HEK293T (cell line): ENCODE measurements around the gene PANK4.

Experiments used
- BHLHE40 ChIP-seq: fragments of 450-650 bp; IDR thresholded peaks from 2 replicates; pipeline ENCODE4 v1.6.1; 2016; ENCODE audit warnings: mild to moderate bottlenecking, moderate library complexity, borderline replicate concordance
- CTBP1 ChIP-seq: fragments of 450-650 bp; IDR thresholded peaks from 2 replicates; pipeline ENCODE4 v1.6.1; 2016; ENCODE audit warnings: borderline replicate concordance
- ELF4 ChIP-seq: fragments of 450-650 bp; IDR thresholded peaks from 2 replicates; pipeline ENCODE4 v1.6.1; 2017; ENCODE audit warnings: antibody characterized with exemption
- FOXM1 ChIP-seq: fragments of 450-650 bp; IDR thresholded peaks from 2 replicates; pipeline ENCODE4 v1.6.1; 2017; ENCODE audit warnings: mild to moderate bottlenecking, borderline replicate concordance
- HDGF ChIP-seq: fragments of 450-650 bp; IDR thresholded peaks from 2 replicates; pipeline ENCODE4 v1.6.1; 2017; ENCODE audit warnings: antibody characterized with exemption, borderline replicate concordance
- LEF1 ChIP-seq: fragments of 450-650 bp; IDR thresholded peaks from 2 replicates; pipeline ENCODE4 v1.6.1; 2017; ENCODE audit warnings: mild to moderate bottlenecking, borderline replicate concordance
- NFRKB ChIP-seq: fragments of 450-650 bp; IDR thresholded peaks from 2 replicates; pipeline ENCODE4 v1.6.1; 2016; ENCODE audit warnings: mild to moderate bottlenecking, moderate library complexity
- SP1 ChIP-seq: fragments of 450-650 bp; IDR thresholded peaks from 2 replicates; pipeline ENCODE4 v1.6.1; 2017
- TF ChIP-seq, protein P1 (sequence below): fragments of 450-650 bp; IDR thresholded peaks from 2 replicates; pipeline ENCODE4 v1.6.1; 2016

DNA sequence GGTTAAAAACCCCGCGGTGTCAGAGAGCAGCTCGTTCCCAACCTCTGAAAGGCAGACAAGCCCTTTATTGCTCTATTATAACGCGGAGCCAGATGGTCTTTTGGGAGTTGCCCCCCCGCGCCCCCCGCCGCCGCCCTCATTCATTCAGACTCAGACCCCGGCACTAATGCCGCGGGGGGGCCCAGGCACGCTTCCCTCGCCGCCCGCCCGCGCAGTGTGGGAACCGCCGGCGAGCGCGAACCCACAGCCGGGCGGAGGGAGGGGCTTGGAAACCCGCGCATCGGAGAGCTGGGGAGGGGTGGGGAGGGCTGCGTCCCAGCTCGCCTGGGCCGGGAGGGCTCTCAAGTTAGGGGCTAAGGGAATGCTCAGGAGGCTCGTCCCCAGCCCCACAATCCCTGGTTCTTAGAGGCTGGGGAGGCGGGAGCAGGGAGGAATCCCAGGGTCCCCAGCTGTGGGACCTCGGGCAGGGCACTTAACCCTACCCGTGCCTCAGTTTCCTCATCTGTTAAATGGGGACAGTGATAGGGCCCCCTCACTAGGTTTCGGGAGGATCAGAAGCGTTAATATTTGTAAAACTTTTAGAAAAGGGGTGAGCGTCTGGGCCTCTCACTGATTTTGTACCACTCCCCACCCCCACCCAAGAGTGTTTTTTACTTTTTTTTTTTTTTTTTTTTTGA is 14.6 kb upstream of the PANK4 start:
- TF ChIP-seq BHLHE40 (no peak), ELF4 (no peak), HDGF (no peak), CTBP1 (no peak), NFRKB (no peak), LEF1 (no peak), SP1 (no peak), FOXM1 (no peak)
- TF ChIP-seq, protein P1, sequence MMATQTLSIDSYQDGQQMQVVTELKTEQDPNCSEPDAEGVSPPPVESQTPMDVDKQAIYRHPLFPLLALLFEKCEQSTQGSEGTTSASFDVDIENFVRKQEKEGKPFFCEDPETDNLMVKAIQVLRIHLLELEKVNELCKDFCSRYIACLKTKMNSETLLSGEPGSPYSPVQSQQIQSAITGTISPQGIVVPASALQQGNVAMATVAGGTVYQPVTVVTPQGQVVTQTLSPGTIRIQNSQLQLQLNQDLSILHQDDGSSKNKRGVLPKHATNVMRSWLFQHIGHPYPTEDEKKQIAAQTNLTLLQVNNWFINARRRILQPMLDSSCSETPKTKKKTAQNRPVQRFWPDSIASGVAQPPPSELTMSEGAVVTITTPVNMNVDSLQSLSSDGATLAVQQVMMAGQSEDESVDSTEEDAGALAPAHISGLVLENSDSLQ = no peak
